Peyer's patch (tissue), 4 donors: Measurements from ENCODE around the gene TMEM89.

Source experiments
- POLR2A ChIP-seq, 2 donors: fragments of 450-650 bp; IDR thresholded peaks; one replicate each; pipeline ENCODE4 v1.5.1; 2017; ENCODE audit warnings: antibody characterized with exemption in 2 of 2, mild to moderate bottlenecking in 2 of 2, moderate library complexity in 2 of 2
- TF ChIP-seq, protein P1 (sequence below), 6 experiments: fragments of 450-650 bp in 4 of 6; fragments of 200-600 bp in 2 of 6; sonication (generic) in 1 of 6; IDR thresholded peaks; one replicate each; pipeline ENCODE4 v1.5.1; 2017 to 2019; ENCODE audit warnings: antibody characterized with exemption in 6 of 6, mild to moderate bottlenecking in 3 of 6, moderate library complexity in 1 of 6

DNA sequence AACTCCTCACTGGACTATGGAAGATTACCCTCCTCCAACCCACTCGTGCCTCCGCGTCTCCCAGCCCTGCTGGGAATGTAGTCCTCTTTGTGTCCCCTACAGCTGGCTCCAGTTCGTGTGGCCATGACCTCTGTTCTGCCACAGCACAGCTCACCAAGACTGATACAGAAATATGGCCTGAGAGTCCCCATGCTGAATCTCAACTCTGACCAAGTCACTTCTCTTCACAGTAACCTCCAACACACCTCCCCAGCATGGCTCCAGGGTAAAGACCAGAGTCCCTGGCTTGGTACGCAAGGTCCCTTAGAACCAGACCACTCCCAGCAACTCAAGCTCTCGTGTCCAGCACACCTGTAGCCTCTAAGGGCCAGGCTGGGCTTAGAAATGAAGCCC, 24.2 kb downstream of the TMEM89 start:
- TF ChIP-seq, protein P1, sequence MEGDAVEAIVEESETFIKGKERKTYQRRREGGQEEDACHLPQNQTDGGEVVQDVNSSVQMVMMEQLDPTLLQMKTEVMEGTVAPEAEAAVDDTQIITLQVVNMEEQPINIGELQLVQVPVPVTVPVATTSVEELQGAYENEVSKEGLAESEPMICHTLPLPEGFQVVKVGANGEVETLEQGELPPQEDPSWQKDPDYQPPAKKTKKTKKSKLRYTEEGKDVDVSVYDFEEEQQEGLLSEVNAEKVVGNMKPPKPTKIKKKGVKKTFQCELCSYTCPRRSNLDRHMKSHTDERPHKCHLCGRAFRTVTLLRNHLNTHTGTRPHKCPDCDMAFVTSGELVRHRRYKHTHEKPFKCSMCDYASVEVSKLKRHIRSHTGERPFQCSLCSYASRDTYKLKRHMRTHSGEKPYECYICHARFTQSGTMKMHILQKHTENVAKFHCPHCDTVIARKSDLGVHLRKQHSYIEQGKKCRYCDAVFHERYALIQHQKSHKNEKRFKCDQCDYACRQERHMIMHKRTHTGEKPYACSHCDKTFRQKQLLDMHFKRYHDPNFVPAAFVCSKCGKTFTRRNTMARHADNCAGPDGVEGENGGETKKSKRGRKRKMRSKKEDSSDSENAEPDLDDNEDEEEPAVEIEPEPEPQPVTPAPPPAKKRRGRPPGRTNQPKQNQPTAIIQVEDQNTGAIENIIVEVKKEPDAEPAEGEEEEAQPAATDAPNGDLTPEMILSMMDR (IDR thresholded peaks at IDR 0.05), result no peak
- no peak for TF ChIP-seq POLR2A (IDR thresholded peaks at IDR 0.05)
